Stimulated activated CD8-positive, alpha-beta memory T cell treated with anti-CD3 and anti-CD28 coated beads, Interleukin-4, amount 100 ng/mL, for 48 hours (primary cell): ENCODE measurements around the gene MEIOSIN.
"Not testable (repeated sequence)": the region's sequence is repeated elsewhere in the genome, so short reads cannot be mapped to it uniquely, and the experiment has no call there.

Experiments
- DNase-seq: peaks from one replicate; pipeline ENCODE4 v3.0.0-alpha.2; 2020

The MEIOSIN gene

GRCh38 chr19:45728683-45729082 lies 4.6 kb upstream of the MEIOSIN start:
- DNase-seq, result not testable (repeated sequence)

DNA sequence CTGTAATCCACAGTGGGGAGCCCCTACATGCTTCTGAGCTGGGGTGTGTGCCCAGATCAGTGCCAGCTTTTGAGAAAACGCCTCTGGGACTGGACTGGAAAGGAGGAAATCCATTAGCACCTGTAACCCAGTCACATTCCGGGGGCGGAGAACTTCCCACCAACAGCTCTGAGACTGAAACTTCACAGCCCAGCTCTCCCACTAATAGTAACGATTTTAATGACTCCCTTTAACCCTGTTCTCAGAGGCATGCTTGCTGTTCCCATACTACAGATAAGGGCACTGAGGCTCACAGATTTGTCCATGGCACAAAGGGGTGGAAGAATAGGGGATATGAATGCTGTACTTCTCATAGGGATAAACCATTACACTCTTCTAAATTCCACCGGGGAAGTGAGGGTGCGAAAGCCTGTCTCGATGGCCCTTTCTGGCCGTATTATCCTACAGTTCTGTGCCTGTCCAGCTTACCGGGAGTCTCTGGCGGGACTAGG lies 3.4 kb upstream of the MEIOSIN start:
- DNase-seq, result peak; percentile 43

- peak; percentile 94 for DNase-seq
These were observed 2.6 kb upstream of the MEIOSIN start, which contains the start of gene FBXO46 for GRCh38 chr19:45730368-45731288. FBXO46 (minus strand) TSS chr19:45730896; CDS start chr19:45713495, 17,401 bp downstream.

DNA sequence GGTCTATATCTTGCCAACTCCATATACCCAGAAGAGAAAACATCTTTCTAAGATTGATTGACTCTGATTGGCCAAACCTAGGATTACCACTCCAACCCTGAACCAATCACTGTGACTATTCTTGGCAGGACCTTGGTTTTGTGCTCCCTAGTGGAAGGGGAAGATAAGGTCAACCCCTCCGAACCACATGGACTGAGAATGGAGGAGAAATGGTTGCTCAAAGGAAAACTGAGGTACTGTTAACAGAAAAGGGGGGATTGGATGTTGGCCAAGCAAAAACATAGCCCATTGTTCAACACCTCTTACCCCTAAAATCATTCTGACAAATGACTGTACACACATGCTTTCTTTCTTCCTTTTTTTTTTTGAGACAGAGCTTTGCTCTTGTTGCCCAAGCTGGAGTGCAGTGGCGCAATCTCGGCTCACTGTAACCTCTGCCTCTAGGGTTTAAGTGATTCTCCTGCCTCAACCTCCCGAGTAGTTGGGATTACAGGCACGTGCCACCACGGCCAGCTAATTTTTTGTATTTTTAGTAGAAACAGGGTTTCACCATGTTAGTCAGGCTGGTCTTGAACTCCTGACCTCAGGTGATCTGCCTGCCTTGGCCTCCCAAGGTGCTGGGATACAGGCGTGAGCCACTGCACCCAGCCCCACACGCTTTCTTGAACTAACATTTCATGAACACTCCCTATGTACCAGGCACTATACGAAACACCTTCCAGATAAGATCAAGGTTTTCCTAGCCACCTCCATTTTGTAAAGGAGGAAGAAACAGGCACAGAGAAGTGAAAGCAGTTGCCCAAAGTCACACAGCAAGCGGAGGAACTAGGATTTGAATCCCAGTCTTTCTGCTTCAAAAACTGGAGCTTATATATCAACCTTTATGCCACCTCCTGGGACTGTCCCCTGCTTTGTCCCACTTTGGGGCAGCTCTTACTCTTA lies 6.5 kb downstream of the MEIOSIN start:
- no peak for DNase-seq

DNA sequence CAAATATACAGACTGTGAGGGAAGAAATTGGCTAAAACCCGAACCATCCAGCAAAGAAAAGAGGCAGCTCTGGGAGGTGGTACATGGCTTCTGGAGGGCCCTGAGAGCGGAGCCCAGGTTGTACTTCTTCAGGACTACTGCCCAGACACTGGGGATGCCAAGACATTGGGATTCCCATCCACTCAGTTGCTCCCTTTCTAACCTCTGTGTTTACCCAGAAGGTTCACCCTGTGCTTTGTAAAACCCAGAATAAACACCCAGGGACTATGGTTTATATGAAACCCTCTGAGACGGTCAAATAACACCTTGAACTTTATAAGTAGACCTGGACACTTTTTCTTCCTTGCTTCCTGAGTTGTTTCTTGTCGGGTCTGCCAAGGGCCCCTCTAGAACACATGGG lies 9.7 kb downstream of the MEIOSIN start:
- DNase-seq, result no peak

GRCh38 chr19:45745606-45746005 lies 12.4 kb downstream of the MEIOSIN start:
- DNase-seq, result no peak

GRCh38 chr19:45746866-45747265 lies 13.6 kb downstream of the MEIOSIN start:
- DNase-seq, result no peak

- DNase-seq, result no peak
These were observed 14.3 kb downstream of the MEIOSIN start for GRCh38 chr19:45747513-45747912.

GRCh38 chr19:45751483-45751882 lies 18.2 kb downstream of the MEIOSIN start:
- DNase-seq, result not testable (repeated sequence)

GRCh38 chr19:45752639-45753038 lies 19.4 kb downstream of the MEIOSIN start:
- no peak for DNase-seq

DNA sequence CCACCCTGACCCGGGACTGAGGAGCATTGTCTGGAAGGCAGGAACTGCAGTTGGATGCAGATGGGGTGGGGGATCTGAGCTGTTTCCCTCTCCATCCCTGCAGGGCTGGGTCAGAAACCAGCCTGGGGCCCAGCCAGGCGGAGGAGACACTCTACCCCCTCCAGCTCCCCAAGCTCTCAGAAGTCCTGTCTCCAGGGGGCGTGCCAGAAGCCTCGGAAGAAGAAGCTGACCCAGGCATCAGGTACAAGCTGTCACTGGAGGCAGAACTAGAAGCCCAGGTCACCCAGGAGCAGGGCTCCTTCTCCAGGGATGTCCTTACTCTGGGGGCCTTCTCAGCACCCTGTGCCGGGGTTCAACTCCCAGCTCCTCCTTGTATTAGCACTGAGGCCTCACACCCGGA lies 20.3 kb downstream of the MEIOSIN start:
- no peak for DNase-seq

DNA sequence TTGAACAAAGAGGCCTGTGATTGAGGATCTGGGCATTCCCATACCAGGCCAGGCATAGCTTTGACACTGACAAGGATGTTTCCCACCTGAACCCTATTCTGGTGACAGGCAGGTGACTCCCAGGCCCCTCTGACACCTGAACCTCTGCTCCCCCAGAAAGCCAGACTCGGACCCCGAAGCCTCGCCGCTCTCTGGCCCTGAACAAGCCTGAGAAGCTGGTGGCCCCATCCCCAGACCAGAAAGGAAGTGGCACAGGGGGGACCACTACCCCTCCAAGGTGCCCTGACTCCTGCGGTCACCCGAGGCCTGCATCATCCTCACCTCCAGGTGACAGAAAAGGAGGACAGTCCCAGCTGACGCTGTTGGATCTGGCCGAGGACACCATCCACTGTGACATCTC lies 21.1 kb downstream of the MEIOSIN start:
- DNase-seq, result no peak

GRCh38 chr19:45757695-45758094 lies 24.5 kb downstream of the MEIOSIN start:
- no peak for DNase-seq

- no peak for DNase-seq
These were observed 25.7 kb downstream of the MEIOSIN start for GRCh38 chr19:45758921-45759320.

DNA sequence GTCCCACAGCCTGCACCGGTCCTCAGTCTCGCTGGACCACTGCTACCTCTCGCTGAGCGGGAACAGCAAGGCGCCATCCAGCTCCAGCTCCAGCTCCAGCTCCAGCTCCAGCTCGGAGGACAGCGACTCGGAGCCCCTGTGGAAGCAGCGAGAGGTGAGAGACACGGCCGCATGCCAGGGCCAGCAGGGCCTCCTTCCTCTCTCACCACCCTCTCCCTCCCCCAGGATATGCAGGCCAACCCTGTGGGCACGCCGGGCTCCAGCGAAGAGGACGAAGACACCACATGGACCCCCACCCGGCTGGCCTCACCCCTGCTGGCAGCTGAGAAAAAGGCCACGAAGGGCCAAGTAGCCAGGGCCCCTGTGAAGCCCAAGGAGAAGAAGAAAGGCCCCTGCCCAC lies 28.5 kb downstream of the MEIOSIN start:
- DNase-seq, result no peak

DNA sequence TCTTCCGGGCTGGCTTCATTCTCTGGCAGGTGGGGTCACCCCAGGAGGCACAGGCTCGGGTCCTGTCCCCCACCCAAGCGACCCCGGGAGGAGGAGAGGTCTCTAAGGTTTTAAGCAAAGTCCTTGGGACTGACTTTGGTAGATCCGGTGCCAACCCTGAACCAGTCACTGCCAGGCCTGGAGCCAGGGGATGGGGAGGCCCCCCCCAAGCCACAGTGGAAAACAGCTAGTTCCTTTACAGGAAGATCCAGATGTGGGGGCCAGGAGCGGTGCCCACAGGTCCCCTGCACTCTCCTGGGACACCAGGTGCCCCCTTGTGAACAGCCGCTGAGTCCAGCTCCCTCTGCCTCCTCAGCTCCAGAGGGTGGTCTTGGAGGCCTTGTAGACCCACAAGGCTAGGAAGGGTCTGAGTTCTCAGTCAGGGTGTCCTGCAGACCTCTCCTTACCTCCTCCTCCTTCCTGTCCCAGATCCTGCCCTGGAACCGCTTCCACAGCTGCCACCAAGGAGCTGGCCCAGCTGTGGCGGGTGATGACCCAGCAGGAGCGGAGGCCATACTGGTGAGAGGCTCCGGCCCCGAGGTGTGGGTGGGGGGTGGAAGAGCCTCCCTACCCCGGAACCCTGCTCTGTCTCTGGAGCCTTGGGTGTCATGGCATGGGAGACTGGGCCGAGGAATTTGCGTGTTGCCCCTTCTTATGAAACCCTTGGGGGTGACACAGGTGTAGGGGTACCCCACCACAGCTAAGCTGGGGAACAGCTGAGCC lies 29.8 kb downstream of the MEIOSIN start:
- DNase-seq, result no peak

DNA sequence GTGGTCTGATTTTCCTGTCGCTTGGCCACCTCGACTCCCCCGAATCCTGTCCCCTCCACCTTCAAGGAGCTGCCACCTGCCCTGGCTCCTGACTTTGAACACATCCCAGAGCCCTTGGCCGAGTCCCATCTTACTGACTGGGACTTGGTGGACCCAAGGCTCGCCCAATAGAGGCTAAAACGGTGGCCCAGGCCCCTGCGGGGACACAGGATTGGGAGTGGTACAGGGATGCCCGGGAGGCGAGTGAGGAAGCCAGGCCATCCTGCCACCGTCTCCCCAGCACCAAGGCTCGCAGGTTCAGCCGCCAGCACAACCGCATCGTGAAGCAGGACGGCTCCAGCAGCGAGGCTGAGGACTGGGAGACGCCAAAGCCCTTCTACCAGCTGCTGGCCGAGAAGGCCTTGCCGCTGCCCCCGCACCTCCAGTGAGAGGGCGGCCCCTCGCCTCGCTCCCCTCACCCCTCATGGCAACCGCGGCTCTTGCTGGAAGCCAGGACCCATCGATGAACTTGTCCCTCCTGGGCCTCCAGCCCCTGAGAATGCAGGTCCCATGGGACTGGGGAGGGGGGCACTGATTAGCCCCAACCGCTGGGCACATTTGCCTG lies 30.6 kb downstream of the MEIOSIN start:
- no peak for DNase-seq

DNA sequence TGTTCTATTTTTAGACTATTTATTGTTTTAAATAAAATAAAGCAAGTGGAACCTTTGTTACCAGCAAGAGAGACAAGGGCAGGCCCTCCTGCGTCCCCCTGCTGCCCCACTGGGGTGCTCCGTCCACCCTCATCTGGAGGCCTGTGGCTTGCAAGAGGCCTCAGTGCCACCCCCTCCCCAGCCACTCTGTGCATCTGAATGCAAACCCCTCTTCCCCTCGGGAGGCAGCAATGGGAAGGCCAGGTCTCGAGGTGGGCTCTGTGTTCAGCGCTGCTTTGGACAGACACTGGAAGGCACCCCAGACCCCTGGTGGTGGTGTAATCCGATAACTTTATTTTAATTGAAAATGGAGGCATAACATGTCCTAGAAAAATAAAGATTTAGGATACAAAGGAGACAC lies 31.2 kb downstream of the MEIOSIN start:
- no peak for DNase-seq

DNA sequence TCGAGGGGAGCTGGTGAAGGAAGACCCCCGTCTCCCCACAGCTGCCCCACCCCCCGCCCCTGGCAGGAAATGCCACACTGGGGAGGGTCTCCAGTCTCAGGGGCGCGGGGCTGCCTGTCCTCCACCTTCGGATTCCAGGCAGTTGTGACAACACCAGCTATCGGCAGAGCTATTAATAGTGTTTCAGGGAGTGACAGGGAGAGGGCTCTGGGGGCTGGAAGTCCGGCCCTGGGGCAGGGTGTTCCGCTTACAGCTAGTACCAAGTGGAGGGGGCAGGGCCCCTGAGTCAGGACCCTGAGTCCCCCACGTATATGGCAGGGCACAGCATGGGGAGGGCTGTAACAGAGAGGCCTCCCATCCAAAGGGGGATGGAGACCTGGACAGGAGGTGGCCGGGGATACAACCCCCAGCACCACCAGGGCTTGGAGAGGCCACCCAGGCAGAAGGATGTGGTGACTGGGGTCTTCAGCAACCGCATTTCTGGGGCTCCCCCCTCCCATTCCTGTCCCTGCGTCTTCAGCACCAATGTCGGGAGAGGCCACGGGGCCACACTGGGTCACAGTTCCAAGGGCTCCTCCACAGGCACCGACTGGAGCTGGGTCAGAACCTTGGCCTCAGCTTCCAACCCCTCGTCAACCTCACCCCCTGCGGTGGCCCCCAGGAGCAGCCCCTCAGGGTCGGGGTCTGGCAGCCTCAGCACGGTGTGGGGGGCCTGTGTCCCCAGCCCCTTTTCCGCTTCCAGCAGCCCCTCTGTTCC lies 31.9 kb downstream of the MEIOSIN start:
- DNase-seq, result no peak

- DNase-seq, result no peak
These were observed 32.6 kb downstream of the MEIOSIN start for GRCh38 chr19:45765702-45766295.

DNA sequence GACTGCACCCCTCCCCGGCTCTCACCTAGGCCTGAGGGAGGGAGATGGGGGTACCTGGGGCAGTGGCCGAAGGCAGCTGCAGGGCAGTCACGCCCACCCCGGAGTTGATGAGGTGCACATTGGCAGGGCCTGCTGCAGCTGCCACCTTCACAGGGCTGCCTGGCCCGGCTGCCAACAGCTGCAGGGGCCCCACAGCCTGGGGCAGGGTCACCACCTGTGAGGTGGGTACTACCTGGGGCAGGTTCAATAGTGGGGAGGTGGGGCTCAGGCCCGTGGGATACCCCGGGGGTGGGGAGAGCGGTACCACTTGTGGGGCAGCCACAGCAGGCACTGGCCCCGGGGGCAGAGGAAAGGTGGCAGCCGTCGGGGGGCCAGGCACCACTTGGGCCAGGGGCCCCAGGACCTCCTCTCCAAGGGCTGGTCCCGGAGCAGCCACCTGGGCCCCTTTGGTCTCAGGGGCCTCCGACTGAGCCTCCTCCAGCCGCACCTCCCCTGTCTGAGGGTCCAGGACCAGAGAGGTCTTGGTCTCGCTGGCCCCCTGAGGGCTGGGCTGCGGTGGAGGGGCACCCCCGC lies 33.1 kb downstream of the MEIOSIN start:
- DNase-seq, result no peak
